Iris pigment epithelial cell (primary cell): ENCODE results near the gene MEIS2.

Experiments used
- DNase-seq: peaks from one replicate; pipeline ENCODE4 v3.0.0-alpha.2; 2011; ENCODE audit warnings: low read depth

MEIS2 gene

GRCh38 chr15:37112971-37113670, 12.8 kb upstream of the MEIS2 start:
- no peak for DNase-seq

GRCh38 chr15:37112171-37112570, 11.8 kb upstream of the MEIS2 start:
- DNase-seq = no peak

- DNase-seq = no peak
Observed at GRCh38 chr15:37111427-37111717, 11.0 kb upstream of the MEIS2 start.

- DNase-seq = no peak
Observed at GRCh38 chr15:37109872-37110572, 9.7 kb upstream of the MEIS2 start.

GRCh38 chr15:37109168-37109871, 9.0 kb upstream of the MEIS2 start:
- DNase-seq = no peak

- no peak for DNase-seq
Observed at GRCh38 chr15:37108381-37109167, 8.2 kb upstream of the MEIS2 start.

- DNase-seq = no peak
Observed at GRCh38 chr15:37107744-37108380, 7.5 kb upstream of the MEIS2 start.

GRCh38 chr15:37107071-37107743, 6.9 kb upstream of the MEIS2 start:
- no peak for DNase-seq

- DNase-seq = no peak
Observed at GRCh38 chr15:37106490-37107001, 6.2 kb upstream of the MEIS2 start.

GRCh38 chr15:37105889-37106288, 5.5 kb upstream of the MEIS2 start:
- DNase-seq = no peak

GRCh38 chr15:37105029-37105428, 4.7 kb upstream of the MEIS2 start:
- DNase-seq = no peak

- no peak for DNase-seq
Observed at GRCh38 chr15:37104424-37104981, 4.2 kb upstream of the MEIS2 start.

- no peak for DNase-seq
Observed at GRCh38 chr15:37103475-37104423, 3.4 kb upstream of the MEIS2 start.

GRCh38 chr15:37103163-37103435, 2.8 kb upstream of the MEIS2 start:
- DNase-seq = no peak

- DNase-seq = no peak
Observed at GRCh38 chr15:37102305-37103162, 2.2 kb upstream of the MEIS2 start.

- DNase-seq = no peak
Observed at GRCh38 chr15:37101980-37102304, 1.6 kb upstream of the MEIS2 start.

GRCh38 chr15:37100966-37101215, 542 bp upstream of the MEIS2 start:
- DNase-seq = peak; percentile 72

- peak; percentile 44 for DNase-seq
Observed at GRCh38 chr15:37099319-37100108, 835 bp downstream of the MEIS2 start.
